ENCODE results near the gene BMPR1B.

The BMPR1B gene

DNA sequence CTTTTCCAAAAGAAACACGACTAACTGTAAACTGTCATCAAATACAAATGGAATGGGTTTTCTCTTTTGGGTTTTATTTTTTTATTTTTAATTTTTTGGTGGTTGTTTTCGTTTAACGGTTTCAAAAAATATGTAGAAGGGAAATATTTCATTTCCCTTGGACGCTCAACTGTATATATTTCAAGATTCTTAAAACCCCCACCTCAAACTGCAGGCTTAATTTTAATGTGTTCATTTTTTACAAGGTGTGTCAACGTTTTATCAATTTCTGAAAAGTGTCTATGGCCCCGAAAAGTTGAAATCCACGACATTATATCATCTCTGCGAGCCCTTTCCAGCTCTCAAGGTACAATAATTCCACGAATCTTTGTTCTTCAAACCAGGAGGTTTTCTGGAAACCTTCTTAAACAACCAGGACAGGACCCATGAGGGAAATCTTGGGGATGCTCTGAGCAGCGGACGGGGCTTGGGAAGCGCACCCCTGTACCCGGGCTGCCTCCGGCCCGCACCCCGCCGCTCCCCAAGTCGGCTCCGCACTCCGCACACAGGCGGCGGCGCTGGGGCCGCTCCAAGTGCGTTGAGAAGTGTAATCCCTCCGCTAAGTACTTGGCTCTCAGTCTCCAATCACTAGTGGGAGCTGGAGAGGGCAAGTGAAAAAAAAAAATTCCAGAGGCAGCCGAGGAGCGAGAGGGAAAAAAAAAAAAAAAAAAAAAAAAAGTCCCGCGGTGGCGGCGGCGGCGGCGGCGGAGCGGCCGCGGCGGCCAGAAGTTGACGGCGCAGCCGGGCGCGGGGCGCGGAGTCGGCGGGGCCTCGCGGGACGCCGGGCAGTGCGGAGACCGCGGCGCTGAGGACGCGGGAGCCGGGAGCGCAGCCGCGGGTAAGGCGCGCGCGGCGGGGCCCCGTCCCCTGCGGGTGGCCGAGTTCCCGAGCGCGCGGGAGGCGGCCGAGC is at the start of gene BMPR1B:
BMPR1B (plus strand) TSS at position 764 of the 949 bp plus-strand sequence. CDS start 346,470 bp downstream, outside the sequence.
- no peak for DNase-seq (ENCODE audit: low spot score)

DNA sequence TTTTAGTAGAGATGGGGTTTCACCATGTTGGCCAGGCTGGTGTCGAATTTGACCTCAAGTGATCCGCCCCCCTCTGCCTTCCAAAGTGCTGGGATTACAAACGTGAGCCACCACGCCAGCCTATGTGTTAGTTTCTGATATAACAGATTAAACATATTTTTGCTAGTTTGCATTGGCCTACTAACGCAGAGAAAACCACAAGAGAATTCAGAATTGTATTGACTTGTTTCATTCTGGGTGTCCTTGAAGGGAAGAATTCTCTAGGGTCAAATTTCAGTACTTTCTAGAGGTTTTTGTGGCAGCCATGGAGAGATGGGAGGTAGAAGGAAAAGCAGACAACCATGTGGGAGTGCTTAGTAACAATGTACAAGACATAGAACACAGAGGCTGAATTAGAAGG is 46.1 kb upstream of the BMPR1B start:
- no peak for DNase-seq (ENCODE audit: low spot score)

DNA sequence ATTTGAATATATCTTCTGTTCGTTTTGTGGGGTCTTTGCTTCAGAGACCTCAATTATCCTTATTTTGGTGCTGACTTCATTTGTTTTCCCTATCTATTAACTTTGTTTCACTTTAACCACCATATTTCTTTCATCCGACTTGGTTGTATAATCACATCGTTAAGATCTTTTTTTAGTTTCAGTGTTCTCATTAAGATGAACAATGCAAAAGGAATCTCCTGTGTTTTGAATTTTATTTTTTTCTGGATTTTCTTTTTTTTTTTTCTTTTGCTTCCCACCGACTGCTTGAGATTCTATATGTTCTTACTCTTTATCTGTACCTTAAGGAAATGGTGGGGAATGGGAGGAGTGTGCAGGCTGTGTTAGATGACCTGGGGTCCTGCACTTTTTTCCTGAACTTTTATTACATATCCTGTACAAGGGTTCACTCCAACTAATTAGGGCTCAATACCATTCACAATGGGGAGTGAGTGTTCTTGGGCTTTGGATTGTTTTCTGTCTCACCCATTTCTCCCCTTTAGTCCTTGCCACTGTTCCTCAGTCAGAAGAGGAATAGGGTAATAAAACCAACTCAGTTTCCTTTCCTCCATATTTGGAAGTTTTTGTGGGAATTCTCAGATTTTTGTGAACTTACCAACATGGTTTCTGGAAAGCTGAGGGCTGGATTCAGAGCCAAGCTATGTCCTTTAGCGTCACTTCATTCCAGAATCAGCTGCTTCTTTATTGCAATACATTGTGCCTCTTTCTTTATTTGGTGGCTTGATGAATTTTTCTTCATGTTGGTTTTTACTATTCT is 43.2 kb upstream of the BMPR1B start:
- DNase-seq (ENCODE audit: low spot score) = no peak

DNA sequence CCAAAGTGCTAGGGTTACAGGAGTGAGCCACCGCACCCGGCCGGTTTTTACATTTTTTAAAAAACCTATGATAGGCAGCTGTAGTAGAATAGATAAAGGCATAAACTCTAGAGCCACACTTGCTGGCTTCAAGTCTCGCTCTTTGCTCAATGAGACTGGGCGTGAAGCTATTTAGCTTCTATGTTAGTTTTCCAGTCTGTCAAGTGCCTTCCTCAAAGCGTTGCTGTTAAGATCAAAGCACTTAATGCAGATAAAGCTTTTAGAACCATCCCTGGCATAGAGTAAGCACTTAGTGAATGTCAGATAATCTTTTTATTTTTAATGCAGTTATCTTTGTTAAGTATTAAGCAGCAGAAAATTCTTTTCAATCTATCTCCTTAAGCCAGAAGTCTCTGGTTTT is 42.0 kb upstream of the BMPR1B start:
- DNase-seq (ENCODE audit: low spot score) = no peak

DNA sequence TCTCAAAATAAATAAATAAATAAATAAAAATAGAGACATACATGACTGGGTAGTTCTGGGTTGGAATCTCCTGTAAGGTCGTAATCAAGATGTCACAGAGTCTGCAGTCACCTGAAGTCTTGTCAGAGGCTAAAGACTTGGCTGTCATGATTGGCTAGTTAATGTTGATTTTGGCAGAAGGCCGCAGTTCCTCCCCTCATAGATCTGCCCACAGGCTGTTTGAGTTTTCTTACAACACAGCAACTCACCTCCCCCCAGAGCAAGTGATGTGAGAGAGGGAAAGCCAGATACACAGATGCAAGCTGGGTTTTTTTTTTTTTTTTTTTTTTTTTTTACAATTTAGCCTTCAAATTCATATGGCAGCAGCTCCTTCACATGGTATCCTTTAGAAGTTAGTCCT is 36.4 kb upstream of the BMPR1B start:
- no peak for DNase-seq (ENCODE audit: low spot score)

DNA sequence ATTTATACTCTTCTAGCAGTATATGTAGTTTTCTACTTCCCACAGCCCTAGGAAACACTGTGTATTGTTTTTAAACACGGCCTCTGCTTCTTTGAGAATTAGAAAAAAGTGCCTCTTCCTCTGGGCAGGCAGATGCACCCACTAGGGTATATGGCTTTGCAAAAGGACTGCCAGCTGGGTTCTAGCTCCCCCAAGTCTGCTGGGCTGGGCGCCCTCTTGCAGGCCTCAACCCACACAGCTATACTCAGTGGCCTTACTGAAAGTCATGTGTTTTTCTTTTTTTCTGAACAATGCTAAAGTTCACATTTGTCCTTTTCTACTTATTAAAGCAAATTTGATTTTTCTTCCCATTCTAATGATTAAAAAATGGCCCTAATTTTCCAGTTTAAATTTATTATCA is 35.5 kb upstream of the BMPR1B start:
- no peak for DNase-seq (ENCODE audit: low spot score)

DNA sequence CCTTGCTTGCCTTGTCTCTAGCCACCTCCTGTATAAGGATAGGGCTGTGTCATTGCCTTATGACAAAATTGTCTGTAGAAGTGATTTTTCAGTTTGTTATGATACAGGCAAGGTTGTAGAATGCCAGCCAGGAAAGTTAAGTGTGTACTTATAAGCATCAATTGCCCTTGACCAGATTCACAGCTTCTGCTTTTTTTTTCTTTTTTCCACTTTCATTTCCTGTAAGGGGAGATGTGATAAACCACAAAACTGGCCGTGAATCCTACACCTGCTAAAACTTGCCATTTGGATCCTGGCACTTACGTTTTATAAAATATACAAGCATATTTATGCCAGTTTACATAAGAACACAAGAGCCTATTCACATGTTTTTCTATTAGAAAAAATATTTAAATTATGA is 35.0 kb upstream of the BMPR1B start:
- no peak for DNase-seq (ENCODE audit: low spot score)

DNA sequence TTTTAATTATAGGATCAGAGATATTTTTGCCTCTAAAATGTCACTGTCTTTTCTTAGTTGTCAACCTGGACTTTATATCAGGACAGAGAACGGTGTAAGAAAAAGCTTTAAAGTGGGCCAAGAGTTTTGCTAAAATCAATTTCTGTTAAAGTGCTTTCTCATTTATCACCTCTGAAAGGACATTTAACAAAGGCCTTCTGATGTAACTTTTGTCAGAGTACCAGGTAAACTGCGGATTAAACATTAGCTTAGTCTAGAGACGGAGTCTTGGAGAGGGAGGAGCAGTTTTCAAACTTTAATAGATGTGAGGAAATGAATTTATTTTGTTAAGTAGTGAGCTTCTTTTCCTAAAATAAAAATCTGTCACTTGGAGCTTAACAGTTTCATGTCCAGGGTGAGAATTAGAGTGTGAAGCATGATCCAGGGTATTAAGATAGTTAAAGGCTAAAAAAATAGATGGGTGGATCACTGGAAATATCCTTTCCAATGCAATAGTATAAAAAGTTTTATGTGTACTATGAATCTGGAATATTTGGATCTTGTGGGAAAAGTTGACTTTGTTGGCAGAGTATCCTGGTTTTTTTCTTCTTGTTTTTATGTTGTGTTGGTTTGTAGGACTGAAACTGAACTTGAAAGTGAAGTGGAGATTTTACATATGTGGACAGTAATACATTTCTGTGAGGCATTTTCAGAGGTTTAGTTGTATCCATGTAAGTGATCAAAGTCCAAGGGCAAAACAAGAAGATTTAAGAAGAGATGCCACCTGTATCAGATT is 33.6 kb upstream of the BMPR1B start:
- no peak for DNase-seq (ENCODE audit: low spot score)

DNA sequence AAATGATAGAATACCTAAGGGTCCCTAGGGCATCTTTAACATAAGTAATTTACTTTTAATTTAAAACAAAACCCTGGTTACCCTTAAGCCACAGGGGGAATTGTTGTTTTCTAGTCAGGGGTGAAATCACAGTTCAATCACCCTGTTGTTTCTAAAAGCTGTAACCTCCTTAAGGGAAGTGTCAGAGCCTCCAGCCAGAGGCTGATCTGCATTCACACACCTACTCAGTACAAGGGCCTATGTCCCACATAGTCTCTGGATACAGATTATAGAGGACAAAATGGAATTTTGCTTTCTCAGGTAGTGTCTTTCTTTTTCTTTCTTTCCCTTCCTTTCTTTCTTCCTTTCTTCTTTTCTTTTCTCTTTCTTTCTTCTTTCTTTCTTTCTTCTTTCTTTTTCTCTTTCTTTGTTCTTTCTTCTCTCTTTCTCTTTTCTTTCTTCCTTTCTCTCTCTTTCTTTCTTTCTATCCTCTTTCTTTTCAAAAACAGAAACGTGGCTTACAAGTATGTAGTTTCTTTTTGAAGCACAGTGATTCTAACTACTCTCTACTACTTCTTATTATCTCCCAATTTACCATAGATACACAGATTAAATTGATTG is 31.1 kb upstream of the BMPR1B start:
- DNase-seq (ENCODE audit: low spot score) = no peak

DNA sequence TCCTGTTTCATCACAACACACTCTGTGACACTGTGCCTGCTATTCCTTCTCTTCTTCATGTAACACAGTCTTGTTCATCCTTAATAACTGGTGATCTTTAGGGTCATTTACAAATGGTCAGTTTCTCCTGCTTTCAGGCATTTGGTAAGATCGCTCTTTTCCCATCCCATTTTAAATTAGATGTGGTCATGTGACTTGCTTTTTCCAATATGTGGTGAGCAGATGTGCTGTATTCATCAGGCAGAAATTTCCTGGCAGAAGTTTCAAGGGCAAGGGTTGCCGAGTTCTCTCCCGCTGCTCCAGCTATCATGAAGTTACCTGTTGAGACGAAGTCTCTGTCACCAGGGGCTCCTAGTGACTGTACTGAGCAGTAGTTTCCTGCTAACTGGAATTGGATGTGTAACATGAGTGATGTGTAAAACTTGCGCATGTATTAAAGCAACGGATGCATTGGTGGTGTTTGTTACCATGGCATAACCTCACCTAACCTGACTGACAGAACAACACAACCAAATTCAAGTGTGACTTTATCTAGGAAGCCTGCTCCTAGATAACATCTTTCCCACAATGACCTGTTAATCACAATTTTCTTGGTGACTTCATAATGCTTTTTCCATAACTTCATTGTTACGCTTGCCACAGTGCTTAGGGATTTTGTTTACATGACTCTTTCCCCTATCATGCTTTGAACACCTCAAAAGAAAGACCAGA is 29.5 kb upstream of the BMPR1B start:
- DNase-seq (ENCODE audit: low spot score) = no peak

DNA sequence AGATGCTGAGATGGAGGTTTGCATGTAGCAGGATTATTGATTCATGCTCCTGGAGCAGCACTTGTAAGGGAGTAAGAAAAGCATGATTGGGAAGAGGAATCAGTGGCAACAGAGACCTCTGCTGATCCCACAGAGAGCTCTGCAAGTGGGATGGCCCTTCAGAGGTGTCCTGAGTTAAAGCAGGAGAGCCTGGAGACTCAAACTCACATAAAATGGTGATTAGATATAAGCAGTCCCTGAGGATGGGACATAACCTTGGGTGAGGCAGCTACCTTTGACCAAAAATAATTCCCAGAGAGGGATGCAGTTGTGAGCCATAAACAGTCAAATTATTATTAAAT is 25.4 kb upstream of the BMPR1B start:
- DNase-seq (ENCODE audit: low spot score) = no peak

DNA sequence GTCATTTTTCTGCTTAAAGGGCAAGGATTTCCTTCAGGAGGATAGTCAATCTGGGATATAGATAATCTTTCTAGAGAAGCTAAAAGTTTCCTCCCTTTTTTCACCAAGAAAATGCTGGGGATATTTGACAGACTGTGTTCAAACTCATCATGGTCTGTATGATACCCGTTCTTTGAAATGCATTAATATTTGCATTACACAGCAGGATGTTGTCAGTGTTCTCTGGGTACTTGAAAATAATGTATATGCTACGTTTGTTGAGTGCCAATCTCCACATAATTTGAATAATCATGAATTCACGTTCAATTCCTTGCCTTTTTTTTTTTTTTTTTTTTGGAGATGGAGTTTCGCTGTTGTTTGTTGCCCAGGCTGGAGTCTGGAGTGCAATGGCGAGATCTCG is 18.0 kb upstream of the BMPR1B start:
- DNase-seq (ENCODE audit: low spot score) = no peak

DNA sequence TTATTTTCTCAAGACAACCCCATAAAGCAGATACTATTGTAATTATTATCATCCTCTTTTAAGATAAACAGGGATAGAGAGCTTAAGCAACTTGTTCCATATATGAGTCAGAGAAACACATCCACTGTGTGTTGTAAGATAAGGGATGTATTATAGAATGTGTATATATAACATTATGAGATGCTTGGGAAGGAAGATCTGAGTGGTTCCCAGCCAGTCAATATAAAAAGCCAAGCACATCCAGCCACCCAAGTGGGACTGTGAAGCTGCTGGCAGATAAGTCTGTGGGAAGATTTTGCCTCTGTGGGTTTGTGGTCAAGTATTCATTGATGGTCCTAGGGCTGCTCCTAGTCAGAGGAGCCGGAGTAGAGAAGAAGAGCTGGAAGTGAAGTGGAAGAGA is 16.5 kb upstream of the BMPR1B start:
- no peak for DNase-seq (ENCODE audit: low spot score)

DNA sequence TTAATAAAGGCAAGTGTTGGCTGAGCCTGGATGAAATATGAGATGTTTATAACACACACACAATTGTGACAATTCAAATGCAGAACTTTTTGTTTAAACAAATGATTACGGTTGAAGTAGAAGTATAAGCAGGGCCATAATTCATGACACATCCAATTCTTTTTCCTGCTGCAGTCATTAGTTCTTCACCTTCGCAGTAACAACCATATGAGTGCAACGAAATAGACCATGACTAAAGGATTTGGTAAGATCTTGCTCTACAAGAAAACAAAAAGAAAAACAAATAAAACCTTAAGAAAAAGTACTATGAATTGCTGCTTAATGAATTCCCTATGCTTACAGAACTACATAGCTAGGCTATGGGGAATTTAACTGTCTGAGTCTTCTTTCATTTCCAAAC is 13.9 kb upstream of the BMPR1B start:
- no peak for DNase-seq (ENCODE audit: low spot score)

DNA sequence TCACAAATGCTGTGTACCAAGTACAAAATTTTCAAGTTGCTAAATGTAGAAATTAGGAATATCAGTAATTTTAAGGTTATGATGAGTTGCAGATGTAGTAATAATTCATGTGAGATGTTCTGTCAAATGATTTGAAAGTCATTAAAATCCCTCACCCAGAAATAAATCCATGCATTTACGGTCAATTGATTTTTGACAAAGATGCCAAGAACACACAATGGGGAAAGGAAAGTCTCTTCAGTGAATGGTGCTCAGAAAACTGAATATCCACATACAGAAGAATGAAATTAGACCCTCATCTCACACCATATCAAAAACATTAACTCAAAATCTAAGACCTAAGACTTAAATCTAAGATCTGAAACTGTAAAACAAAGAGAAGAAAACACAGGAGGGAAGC is 12.9 kb upstream of the BMPR1B start:
- no peak for DNase-seq (ENCODE audit: low spot score)

DNA sequence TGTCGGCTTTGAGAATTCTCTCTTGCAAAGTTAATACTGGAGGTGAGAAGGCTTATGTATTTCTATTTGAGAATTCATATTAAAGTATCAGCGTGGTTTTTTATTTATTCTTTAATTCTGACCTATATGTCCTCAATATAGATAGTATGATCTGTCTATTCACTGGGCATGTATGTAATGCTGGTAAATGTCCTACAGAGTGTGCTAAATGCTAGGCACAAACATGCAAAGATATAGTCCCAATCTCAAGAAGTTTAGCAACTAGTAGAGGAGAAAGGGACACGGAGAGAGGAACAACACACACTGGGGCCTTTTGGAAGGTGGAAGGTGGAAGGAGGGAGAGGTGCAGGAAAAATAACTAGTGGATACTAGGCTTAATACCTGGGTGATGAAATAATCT is 11.0 kb upstream of the BMPR1B start:
- DNase-seq (ENCODE audit: low spot score) = no peak

DNA sequence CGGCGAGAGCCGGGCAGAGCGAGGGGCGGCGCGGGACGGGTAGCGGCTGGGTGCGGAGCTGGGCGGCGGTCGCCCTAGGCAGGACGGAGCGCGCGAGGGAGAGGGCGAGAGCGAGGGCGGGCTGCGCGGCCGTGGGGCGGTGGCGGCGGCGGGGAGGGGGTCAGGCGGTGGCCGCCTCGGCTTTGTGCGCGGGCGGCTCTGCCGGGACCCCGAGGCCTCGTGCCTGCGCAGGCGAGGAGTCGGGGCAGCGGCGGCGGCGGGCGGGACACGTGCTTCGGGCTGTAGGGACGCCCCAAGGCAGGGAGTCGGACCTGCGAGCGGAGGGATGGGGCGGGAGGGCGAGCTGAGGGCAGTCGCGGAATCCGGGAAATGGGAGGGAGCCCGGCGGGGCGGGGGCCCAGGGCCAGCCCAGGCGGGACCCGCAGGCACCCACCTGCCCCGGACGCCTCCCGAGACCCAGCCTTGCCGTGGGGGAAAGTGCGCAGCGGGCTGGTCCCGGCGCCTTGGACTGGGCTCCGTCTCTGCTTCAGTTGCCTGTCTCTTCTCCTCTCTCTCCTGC is 465 bp downstream of the BMPR1B start:
- no peak for DNase-seq (ENCODE audit: low spot score)

DNA sequence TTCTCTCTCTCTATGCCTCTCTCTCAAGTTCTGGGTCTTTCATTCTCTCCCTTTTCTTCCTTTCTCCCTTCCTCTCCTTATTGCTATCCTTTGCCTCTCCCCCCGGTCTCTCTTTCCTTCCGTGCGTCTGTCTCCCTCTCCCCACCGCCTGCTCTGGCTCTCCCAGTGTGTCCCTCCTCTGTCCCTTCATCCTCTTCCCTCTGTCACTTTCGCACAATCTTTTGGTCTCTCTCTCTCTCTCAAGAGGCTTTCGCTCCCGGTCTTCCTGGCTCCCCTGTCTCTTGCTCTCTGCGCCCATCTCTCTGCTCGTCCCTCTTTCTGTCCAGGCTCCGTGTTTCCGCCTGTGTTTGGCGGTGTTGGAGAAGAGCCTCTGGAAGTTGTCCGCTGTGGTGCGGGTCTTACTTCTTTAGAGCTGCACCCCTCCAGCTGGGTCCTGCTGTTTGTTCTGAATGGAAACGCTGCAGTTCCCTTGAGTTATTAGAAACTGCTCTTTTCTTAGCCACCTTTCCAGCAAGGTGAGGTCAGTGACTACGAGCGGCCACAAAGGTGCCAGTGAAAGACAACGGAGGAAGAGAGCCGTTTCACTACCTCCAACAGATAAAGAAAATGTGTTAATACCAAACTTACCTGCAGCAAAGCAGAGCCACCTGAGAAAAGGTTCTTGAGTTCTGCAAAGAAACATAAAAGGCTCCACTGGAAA is 1.1 kb downstream of the BMPR1B start:
- no peak for DNase-seq (ENCODE audit: low spot score)

DNA sequence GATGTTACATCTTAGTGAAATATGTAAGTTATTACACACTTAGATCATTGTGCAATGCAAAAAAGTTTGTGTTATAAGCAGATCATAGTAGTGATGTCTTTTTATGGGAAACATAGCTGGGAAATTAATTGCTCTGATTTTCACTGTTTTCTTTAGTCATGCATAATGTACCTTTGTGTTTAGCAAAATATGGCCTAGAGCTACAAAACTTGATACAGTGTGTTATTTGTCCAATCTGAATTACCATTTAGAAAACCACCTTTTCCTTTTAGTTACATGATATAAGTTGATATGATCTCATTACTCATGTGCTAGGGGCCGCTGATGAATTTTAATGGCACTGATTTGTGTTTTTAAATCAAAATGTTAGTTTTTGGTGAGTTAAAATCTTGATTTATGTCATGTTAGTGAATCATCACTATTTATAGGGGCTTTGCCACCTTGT is 2.0 kb downstream of the BMPR1B start:
- DNase-seq (ENCODE audit: low spot score) = no peak

DNA sequence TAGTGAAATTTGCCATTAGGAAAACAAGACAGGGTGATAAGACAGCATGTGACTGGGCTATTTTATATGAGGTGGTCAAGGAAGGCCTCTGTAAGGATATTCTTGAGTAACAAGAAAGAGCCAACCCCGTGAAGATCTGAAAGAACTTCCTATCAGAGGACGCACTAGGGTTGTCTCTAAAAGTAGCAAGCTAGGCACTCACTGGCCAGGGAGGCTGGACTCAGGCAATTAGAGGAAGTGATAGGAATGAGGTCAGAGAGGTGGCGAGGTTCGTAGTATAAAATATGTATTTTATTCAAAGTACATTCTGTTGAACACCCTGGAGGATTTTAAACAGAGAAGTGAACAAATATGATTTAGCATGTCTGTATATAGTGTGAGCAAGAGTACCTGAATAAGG is 4.6 kb downstream of the BMPR1B start:
- DNase-seq (ENCODE audit: low spot score) = no peak

All from CD4-positive, alpha-beta T cell treated with Interleukin-15 for 4 hours (primary cell).